BJ (cell line): Measurements from ENCODE around the gene ABRAXAS1. TPM values are rescaled to one million over a fixed set of nuclear protein-coding genes. Genes with fewer than 3 reads are reported as not detected.
"Not testable (repeated sequence)": the region's sequence is repeated elsewhere in the genome, so short reads cannot be mapped to it uniquely, and the experiment has no call there.

Experiments
- CTCF ChIA-PET: fragments of 350-600 bp; formaldehyde crosslinking; extraction: SDS; loops from one replicate; lab custom pipeline; 2021; ENCODE audit warnings: antibody characterized with exemption, inconsistent platforms; lab: Yijun Ruan, JAX
- POLR2A ChIA-PET: fragments of 300-600 bp; sonication (Branson Sonifier 250); formaldehyde crosslinking; extraction: SDS; loops from one replicate; lab custom pipeline; 2021; ENCODE audit warnings: antibody characterized with exemption; lab: Charles Lee
- DNase-seq: peaks from one replicate; pipeline ENCODE4 v3.0.0-alpha.2; 2011; ENCODE audit warnings: low read depth
- H3K27me3 ChIP-seq: 2 replicates; pipeline ENCODE4 v1.6.0; 2011; ENCODE audit warnings: low read length; ENCODE audit not compliant: control insufficient read depth, insufficient read depth
- H3K36me3 ChIP-seq: 2 replicates; pipeline ENCODE4 v1.5.1; 2011; ENCODE audit warnings: low read length; ENCODE audit not compliant: control insufficient read depth, insufficient read depth
- H3K4me3 ChIP-seq: 2 replicates; pipeline ENCODE4 v1.5.1; 2011; ENCODE audit warnings: low read depth, mild to moderate bottlenecking, control low read depth, low read length
- CTCF ChIP-seq: IDR thresholded peaks from 2 replicates; pipeline ENCODE4 v1.5.1; 2011; ENCODE audit warnings: low read depth, mild to moderate bottlenecking, control low read depth, inconsistent platforms, low read length, moderate library complexity; ENCODE audit not compliant: insufficient read depth
- polyA plus RNA-seq: library from polyadenylated mRNA; depleted of rRNA; stranded (reverse); fragments of >200 nt; gene quantifications from 2 replicates; pipeline ENCODE4 v1.2.3, GENCODE V29; 2011

Gene ABRAXAS1
- polyA plus RNA-seq, 1 experiment: 3.1 TPM

GRCh38 chr4:83510442-83510841, 25.5 kb upstream of the ABRAXAS1 start:
- no peak for DNase-seq
- no peaks in the 10 kb centered on the region for H3K27me3 ChIP-seq
- H3K4me3 ChIP-seq: no peak overlapping the region
- H3K36me3 ChIP-seq: no peaks in the 10 kb centered on the region
- POLR2A ChIA-PET: no interaction called here
- no peak for TF ChIP-seq CTCF
- CTCF ChIA-PET: interaction anchor here (1.3 to 4.2 kb wide), 2 partner anchors 14 to 131 kb away, joined by 3 to 54 read pairs; no protein-coding TSS in a partner anchor

GRCh38 chr4:83509156-83509585, 24.3 kb upstream of the ABRAXAS1 start:
- POLR2A ChIA-PET, H3K4me3 ChIP-seq, DNase-seq, H3K36me3 ChIP-seq, H3K27me3 ChIP-seq: not testable (repeated sequence)
- CTCF ChIA-PET: interaction anchor here (0.7 to 4.2 kb wide), 24 partner anchors 9 to 452 kb away, joined by 3 to 54 read pairs (median 3); partner anchors contain the start of gene ABRAXAS1
- TF ChIP-seq CTCF: peak; percentile 67

- no peak overlapping the region for H3K4me3 ChIP-seq
- POLR2A ChIA-PET: no interaction called here
- H3K27me3 ChIP-seq: no peaks in the 10 kb centered on the region
- DNase-seq: no peak
- CTCF ChIA-PET: interaction anchor here (0.6 to 0.7 kb wide), 2 partner anchors 137 to 534 kb away, joined by 3 read pairs; no protein-coding TSS in a partner anchor
- no peak for TF ChIP-seq CTCF
- H3K36me3 ChIP-seq: no peaks in the 10 kb centered on the region
Observed at GRCh38 chr4:83504996-83505395, 20.1 kb upstream of the ABRAXAS1 start.

GRCh38 chr4:83504503-83504902, 19.6 kb upstream of the ABRAXAS1 start:
- POLR2A ChIA-PET: no interaction called here
- Histone ChIP-seq H3K36me3 (no peaks in the 10 kb centered on the region), H3K4me3 (no peak overlapping the region), H3K27me3 (no peaks in the 10 kb centered on the region)
- CTCF ChIA-PET: interaction anchor here (0.7 kb wide), 1 partner anchor 137 kb away, joined by 3 read pairs; no protein-coding TSS in a partner anchor
- no peak for TF ChIP-seq CTCF
- DNase-seq: no peak

GRCh38 chr4:83503974-83504373, 19.1 kb upstream of the ABRAXAS1 start:
- Histone ChIP-seq H3K36me3 (no peaks in the 10 kb centered on the region), H3K4me3 (no peak overlapping the region), H3K27me3 (no peaks in the 10 kb centered on the region)
- CTCF ChIA-PET: interaction anchor here (1.0 to 1.6 kb wide), 2 partner anchors 16 to 141 kb away, joined by 3 read pairs; no protein-coding TSS in a partner anchor
- POLR2A ChIA-PET: no interaction called here
- DNase-seq: no peak
- TF ChIP-seq CTCF: no peak

- H3K27me3 ChIP-seq, DNase-seq, H3K4me3 ChIP-seq, CTCF ChIA-PET, POLR2A ChIA-PET, H3K36me3 ChIP-seq: not testable (repeated sequence)
Observed at GRCh38 chr4:83501671-83502070, 16.8 kb upstream of the ABRAXAS1 start.
